Heart right ventricle (tissue), 16 donors: ENCODE measurements around the gene GPC3. TPM values are rescaled to one million over a fixed set of nuclear protein-coding genes. Genes with fewer than 3 reads are reported as not detected.

Experiments used
- ATAC-seq, 8 donors: fragments of 200-7000 bp; cut with Tn5 transposase; one replicate each; pipeline ENCODE4 v1.9.1; 2020; ENCODE audit warnings: mild to moderate bottlenecking in 8 of 8, moderate library complexity in 8 of 8, moderate number of reproducible peaks in 1 of 8
- DNase-seq, 2 donors: peaks; one replicate each; pipeline ENCODE4 v3.0.0-alpha.2; 2020
- H3K27ac ChIP-seq, 10 donors: fragments of 200-600 bp; sonication (generic) in 2 of 10; one replicate each; pipeline versions ENCODE4 v1.5.0 to v1.8.0; 2020 to 2022; ENCODE audit warnings: mild to moderate bottlenecking in 3 of 10
- H3K27me3 ChIP-seq, 7 donors: fragments of 200-600 bp; one replicate each; pipeline ENCODE4 v1.8.0; 2021 to 2022; ENCODE audit warnings: mild to moderate bottlenecking in 2 of 7
- H3K36me3 ChIP-seq, 9 donors: fragments of 200-600 bp; sonication (generic) in 1 of 9; one replicate each; pipeline versions ENCODE4 v1.5.0 to v1.8.0; 2020 to 2022; ENCODE audit warnings: mild to moderate bottlenecking in 2 of 9
- H3K4me1 ChIP-seq, 9 donors: fragments of 200-600 bp; sonication (generic) in 1 of 9; one replicate each; pipeline versions ENCODE4 v1.5.0 to v1.8.0; 2020 to 2022; ENCODE audit warnings: mild to moderate bottlenecking in 4 of 9
- H3K4me3 ChIP-seq, 10 donors: fragments of 200-600 bp; sonication (generic) in 2 of 10; one replicate each; pipeline versions ENCODE4 v1.5.0 to v1.8.0; 2020 to 2022; ENCODE audit warnings: mild to moderate bottlenecking in 7 of 10, moderate library complexity in 2 of 10
- H3K9me3 ChIP-seq, 11 donors: fragments of 200-600 bp in 10 of 11; sonication (generic) in 2 of 11; one replicate each; pipeline versions ENCODE4 v1.5.0 to v1.8.0; 2013 to 2022; ENCODE audit warnings: mild to moderate bottlenecking in 2 of 11, control low read depth in 1 of 11, moderate library complexity in 1 of 11
- WGBS, 2 donors: extraction: QIAGEN DNeasy Blood & Tissue Kit; methylation state at CpG; one replicate each; pipeline ENCODE4 v1.1.7; 2013; ENCODE audit warnings: inconsistent platforms in 1 of 2; 5-methylcytosine and 5-hydroxymethylcytosine counted together
- intact Hi-C, 10 donors: fragments of 100-400 bp; cut with DNase I; formaldehyde crosslinking; loops; one replicate each; pipeline versions ENCODE4 v1.11.1 to v1.14.2; 2022
- polyA plus RNA-seq, 2 donors: library from polyadenylated mRNA; stranded (reverse); fragments of 200-250 nt; gene quantifications; one replicate each; pipeline ENCODE4 v1.2.3, GENCODE V29; 2013
- total RNA-seq, 10 donors: library from RNA; stranded (reverse); fragmentation: NEBNext Ultra II Directional in 3 of 10; extraction: Animal tissue kit (Norgen Biotek cat#: 25700) in 3 of 10; gene quantifications; one replicate each; pipeline versions ENCODE4 v1.2.1 to v1.2.4, GENCODE V29; 2021 to 2023
- TF ChIP-seq, protein P1 (sequence below), 9 donors: fragments of 200-600 bp; sonication (generic) in 2 of 9; IDR thresholded peaks; one replicate each; pipeline versions ENCODE4 v1.5.0 to v1.8.0; 2021 to 2022; ENCODE audit warnings: antibody characterized with exemption in 9 of 9, mild to moderate bottlenecking in 5 of 9, moderate library complexity in 1 of 9
- donor health status: Arrhythmogenic right ventricular cardiomyopathy.
- donor health status: ischemic (EF 13 %, LVEDD 7.1; RV severe dilation, severe dysfunction).
- donor health status: healthy with polysubstance abuse.
- donor health status: DM: no; HTN: yes; CAD: no.
- donor health status: DM: no; HTN: no; CAD: no.
- donor health status: ischemic (EF 25% LVEDD 6.9; RV normal size, moderate dysfunction).
- donor health status: ischemic (EF 25% LVEDD 5.7; RV mildly dilated, moderate dysfunction).
- donor health status: healthy.
- donor health status: DM: yes; HTN: yes; CAD: no.
- donor health status: Ischemic cardiomyopathy.
- donor health status: ischemic (EF 35%, LVEDD 5.7; RV mildly dilated, moderate dysfunction).
- donor health status: nonischemic (EF 11% LVEDD 7.7; RV severe dilation, severe dysfunction).
- donor health status: DM: yes; HTN: yes; CAD: no.
- donor health status: PGD.
- donor health status: ischemic (EF 29% LVEDD 5.4; RV normal size, mild dysfunction).
- donor health status: nonischemic (EF 23%, LVEDD 6.1; RV moderate dilation, normal function).

GPC3 gene
- total and polyA plus RNA-seq, 12 donors = 0.66 to 5.6 (median 3.4) TPM

DNA sequence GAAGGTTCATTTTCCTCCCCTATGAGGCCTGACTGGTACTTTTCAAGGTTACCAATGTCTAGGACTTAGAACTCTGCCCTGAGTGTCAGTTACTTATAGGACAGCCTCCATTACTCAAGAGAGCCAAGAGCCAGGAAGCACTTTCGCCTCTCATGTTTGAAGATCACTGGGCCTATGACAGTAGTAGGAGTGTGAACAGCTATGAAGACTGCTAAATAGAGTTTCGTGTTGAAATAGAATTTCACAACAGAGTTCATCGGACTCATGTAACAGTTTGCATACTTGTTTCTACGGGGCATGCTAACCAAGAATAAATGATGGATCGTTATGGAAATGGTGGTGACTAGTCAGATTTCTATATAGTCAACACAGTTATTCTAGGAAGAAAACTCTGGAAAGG is 472.3 kb downstream of the GPC3 start:
- no peak for ATAC-seq

DNA sequence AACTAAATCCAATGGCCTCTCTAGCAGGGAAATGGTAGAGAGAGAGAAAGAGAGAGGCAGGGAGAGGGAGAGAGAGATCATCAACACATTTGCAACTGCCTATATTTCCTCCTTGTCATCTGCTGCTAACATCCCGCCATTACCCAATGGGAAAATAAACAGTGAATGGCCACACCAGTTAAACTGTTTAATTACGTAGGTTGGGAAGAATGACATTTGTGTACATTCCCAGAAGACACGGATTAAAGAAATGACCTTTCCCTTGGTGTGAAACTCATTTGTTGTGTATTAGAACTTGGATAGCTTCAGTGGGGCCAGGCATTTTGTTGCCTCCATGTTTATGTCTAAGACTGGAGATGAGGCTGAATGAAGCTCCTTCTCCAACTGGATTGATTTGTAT is 474.4 kb downstream of the GPC3 start:
- no peak for DNase-seq
- no peaks in the 10 kb centered on the region for H3K4me1 ChIP-seq
- no peak for ATAC-seq
- H3K9me3 ChIP-seq = no peaks in the 10 kb centered on the region
- no peak overlapping the region for H3K27ac ChIP-seq
- WGBS, 2 donors = 90% methylated on average over 3 of the region's 3 CpGs
- H3K36me3 ChIP-seq = no peaks in the 10 kb centered on the region
- TF ChIP-seq, protein P1, sequence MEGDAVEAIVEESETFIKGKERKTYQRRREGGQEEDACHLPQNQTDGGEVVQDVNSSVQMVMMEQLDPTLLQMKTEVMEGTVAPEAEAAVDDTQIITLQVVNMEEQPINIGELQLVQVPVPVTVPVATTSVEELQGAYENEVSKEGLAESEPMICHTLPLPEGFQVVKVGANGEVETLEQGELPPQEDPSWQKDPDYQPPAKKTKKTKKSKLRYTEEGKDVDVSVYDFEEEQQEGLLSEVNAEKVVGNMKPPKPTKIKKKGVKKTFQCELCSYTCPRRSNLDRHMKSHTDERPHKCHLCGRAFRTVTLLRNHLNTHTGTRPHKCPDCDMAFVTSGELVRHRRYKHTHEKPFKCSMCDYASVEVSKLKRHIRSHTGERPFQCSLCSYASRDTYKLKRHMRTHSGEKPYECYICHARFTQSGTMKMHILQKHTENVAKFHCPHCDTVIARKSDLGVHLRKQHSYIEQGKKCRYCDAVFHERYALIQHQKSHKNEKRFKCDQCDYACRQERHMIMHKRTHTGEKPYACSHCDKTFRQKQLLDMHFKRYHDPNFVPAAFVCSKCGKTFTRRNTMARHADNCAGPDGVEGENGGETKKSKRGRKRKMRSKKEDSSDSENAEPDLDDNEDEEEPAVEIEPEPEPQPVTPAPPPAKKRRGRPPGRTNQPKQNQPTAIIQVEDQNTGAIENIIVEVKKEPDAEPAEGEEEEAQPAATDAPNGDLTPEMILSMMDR (IDR thresholded peaks at IDR 0.05) = no peak
- intact Hi-C loops = no loop called here
- no peaks in the 10 kb centered on the region for H3K27me3 ChIP-seq
- H3K4me3 ChIP-seq = no peak overlapping the region

More for the DNA sequence above, 472.3 kb downstream of the GPC3 start:
- Histone ChIP-seq H3K4me3 (no peak overlapping the region), H3K27me3 (no peaks in the 10 kb centered on the region), H3K4me1 (no peaks in the 10 kb centered on the region), H3K9me3 (peaks cover 0 to 3% (median 0%) of the 10 kb centered on the region in 11 donors), H3K27ac (no peak overlapping the region), H3K36me3 (no peaks in the 10 kb centered on the region)
- WGBS, 2 donors = 91 to 92% methylated on average over 5 of the region's 5 CpGs
- intact Hi-C loops = no loop called here
- DNase-seq = no peak
- TF ChIP-seq, protein P1 (IDR thresholded peaks at IDR 0.05) = no peak

DNA sequence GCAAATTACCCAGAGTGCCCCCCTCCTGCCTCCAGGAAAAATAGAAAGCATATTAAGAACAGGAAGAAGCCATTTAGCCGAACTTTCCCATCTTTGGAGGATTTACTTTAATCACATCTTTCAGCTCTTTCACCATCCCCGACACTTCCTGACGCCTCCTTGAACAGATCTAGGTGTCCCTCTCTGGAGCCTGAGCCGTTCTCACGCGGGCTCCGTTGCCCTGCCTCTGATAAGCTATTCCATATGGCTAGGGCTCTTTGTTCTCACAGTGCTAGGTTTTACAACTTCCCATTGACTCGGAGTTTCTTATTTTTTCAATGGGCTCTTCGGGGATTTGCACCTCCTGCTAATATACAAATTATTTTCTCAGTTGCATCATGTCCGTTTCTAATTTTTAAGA is 488.0 kb downstream of the GPC3 start:
- Histone ChIP-seq H3K27me3 (peaks cover 0 to 9% (median 0%) of the 10 kb centered on the region in 7 donors), H3K36me3 (no peaks in the 10 kb centered on the region), H3K4me3 (no peak overlapping the region), H3K4me1 (no peaks in the 10 kb centered on the region), H3K9me3 (no peaks in the 10 kb centered on the region), H3K27ac (no peak overlapping the region)
- intact Hi-C loops = no loop called here
- 41% methylated on average over 10 of the region's 10 CpGs for WGBS, 2 donors
- DNase-seq = no peak
- TF ChIP-seq, protein P1 (IDR thresholded peaks at IDR 0.05) = no peak
- no peak for ATAC-seq

DNA sequence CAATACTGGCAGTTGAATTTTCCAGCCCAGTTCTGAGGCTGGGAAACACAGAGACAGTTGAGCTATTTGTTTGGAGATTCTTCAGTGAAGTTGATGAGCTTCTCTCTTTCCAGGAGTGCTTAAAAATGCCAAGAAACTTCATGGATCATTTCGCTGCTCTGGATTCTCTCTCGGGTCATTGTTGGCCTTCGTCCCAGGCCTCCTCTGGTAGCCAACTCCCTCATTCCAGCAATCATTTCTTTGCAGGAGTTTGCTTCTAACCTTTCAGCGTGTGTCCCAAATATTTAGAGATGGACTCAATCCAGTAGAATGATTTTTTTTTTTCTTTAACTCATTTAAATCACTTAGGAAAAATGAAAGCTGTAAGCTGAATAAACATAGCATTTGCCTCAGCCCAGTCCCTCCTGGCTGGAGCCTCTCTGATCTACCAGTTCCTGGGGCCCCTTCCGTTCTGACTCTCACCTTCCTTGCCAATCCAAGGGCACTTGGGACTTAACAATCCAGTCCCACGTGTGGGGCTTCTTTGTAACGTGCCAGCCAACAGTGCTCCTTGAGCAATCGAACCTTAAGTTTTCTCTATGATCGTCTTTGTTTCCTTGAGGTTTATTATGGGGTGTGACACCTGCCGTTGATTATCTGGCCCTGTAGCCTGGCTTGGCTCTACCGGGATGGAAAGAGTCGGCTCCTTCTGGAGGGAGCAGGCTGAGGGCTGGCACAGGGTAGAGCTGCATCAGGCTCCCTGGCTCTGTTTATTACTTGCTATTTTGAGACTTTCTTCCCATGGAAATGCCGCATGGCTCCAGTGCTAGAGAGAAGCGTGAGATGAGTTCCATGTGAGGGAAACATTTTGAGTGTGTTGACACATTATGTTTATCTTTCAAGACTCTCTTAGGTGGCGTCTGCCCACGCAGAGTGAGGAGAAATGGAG is 489.7 kb downstream of the GPC3 start:
- H3K27me3 ChIP-seq = peaks cover 0 to 9% (median 0%) of the 10 kb centered on the region in 7 donors

More for the DNA sequence above, 489.7 kb downstream of the GPC3 start:
- Histone ChIP-seq H3K9me3 (no peaks in the 10 kb centered on the region), H3K4me1 (no peaks in the 10 kb centered on the region), H3K36me3 (no peaks in the 10 kb centered on the region), H3K4me3 (peak overlapping the region in 1 of 10 donors; percentile 3), H3K27ac (peak overlapping the region in 4 of 10 donors; percentile 12 to 40 (median 29))
- TF ChIP-seq, protein P1 (IDR thresholded peaks at IDR 0.05) = no peak
- ATAC-seq (peak; percentile 61 to 86 (median 74)), DNase-seq (peak; percentile 30 to 32)
- 32 to 41% methylated on average over 16 of the region's 16 CpGs for WGBS, 2 donors
- intact Hi-C loops = no loop called here
